Measurements from ENCODE around the gene ALG1. TPM values are rescaled to one million over a fixed set of nuclear protein-coding genes. Genes with fewer than 3 reads are reported as not detected.

The ALG1 gene
- total RNA-seq, 1 donor from 2014 or later, result 23.1 TPM

GRCh38 chr16:5062051-5062450 is 9.6 kb upstream of the ALG1 start:
- H3K9me3 Mint-ChIP-seq (ENCODE audit: unreplicated experiment), result no peaks in the 10 kb centered on the region
- Histone ChIP-seq H4K20me1 (ENCODE audit: insufficient read depth, low read length) (no peaks in the 10 kb centered on the region), H3K4me3 (ENCODE audit: insufficient read depth, low read depth, low read length) (no peak overlapping the region), H2AFZ (ENCODE audit: low read depth, low read length) (no peak overlapping the region), H3K36me3 (ENCODE audit: insufficient read depth, low read length) (no peaks in the 10 kb centered on the region), H3K9ac (ENCODE audit: low read length) (no peak overlapping the region), H3K4me2 (ENCODE audit: low read length) (no peak overlapping the region), H3K27ac (ENCODE audit: low read depth, low read length) (no peak overlapping the region), H3K9me3 (ENCODE audit: insufficient read depth, low read depth, low read length) (no peaks in the 10 kb centered on the region), H3K79me2 (ENCODE audit: insufficient read depth, low read length) (no peaks in the 10 kb centered on the region), H3K27me3 (ENCODE audit: insufficient read depth, low read length) (peaks cover 26% of the 10 kb centered on the region), H3K4me1 (ENCODE audit: insufficient read depth, low read length) (no peaks in the 10 kb centered on the region)
- no peaks in the 10 kb centered on the region for H3K36me3 Mint-ChIP-seq (ENCODE audit: low read depth, unreplicated experiment)
- FAIRE-seq, result no peak
- no peak overlapping the region for H3K4me3 Mint-ChIP-seq (ENCODE audit: unreplicated experiment)
- peaks cover 2% of the 10 kb centered on the region for H3K4me1 Mint-ChIP-seq (ENCODE audit: low read depth, unreplicated experiment)
- no peak for DNase-seq (ENCODE audit: low read depth)
- TF ChIP-seq CTCF (IDR thresholded peaks at IDR 0.05; ENCODE audit: insufficient read depth, low read depth, low read length) (no peak), EZH2 (IDR thresholded peaks at IDR 0.05; ENCODE audit: insufficient read depth, low read length) (no peak)
- no peak overlapping the region for H3K27ac Mint-ChIP-seq (ENCODE audit: unreplicated experiment)
- peaks cover 19% of the 10 kb centered on the region for H3K27me3 Mint-ChIP-seq (ENCODE audit: low read depth, unreplicated experiment)

DNA sequence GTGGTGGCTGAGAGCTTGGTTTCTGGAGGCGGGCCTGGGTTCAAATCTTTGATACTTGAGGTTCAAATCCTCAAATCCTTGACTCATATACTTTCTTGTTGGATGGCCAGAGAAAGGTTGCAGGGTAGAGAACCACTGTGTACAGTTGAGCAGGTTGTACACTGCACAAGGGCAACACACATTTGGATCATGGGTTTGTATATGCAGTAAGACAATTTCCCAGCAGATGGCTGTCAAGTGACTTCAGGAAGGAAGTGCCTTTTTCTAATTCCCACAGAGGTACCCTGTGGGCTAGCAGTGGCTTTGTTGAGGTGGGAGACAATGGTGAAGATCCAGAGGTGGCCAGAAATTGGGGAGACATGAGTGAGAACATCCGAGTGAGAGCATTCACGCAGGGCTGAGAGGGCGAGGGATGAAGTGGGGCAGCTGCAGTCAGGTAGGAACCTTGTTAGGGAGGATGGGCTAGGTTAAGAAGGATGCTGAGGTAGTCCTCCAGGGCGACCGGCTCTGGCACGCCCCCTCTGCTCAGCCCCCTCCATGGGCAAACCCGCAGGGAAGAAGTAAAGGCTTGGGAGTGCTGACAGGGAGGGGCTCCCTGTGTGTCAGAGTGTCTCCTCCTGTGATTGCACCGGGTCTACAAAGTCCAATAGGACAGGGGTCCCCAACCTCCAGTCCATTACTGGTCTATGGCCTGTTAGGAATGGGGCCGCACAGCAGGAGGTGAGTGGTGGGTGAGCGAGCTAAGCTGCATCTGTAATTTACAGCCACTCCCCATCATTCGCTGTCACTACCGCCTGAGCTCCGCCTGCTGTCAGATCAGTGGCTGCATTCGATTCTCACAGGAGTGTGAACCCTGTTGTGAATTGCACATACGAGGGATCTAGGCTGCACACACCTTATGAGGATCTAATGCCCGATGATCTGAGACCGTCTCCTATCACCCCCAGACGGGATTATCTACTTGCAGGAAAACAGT is 8.6 kb upstream of the ALG1 start:
- Mint-ChIP-seq H3K27ac (ENCODE audit: unreplicated experiment) (no peak overlapping the region), H3K27me3 (ENCODE audit: low read depth, unreplicated experiment) (peaks cover 21% of the 10 kb centered on the region), H3K4me1 (ENCODE audit: low read depth, unreplicated experiment) (peaks cover 2% of the 10 kb centered on the region), H3K4me3 (ENCODE audit: unreplicated experiment) (no peak overlapping the region), H3K36me3 (ENCODE audit: low read depth, unreplicated experiment) (no peaks in the 10 kb centered on the region), H3K9me3 (ENCODE audit: unreplicated experiment) (no peaks in the 10 kb centered on the region)
- no peak overlapping the region for H3K9ac ChIP-seq (ENCODE audit: low read length)
- DNase-seq (ENCODE audit: low read depth) (no peak), FAIRE-seq (no peak)
- no peaks in the 10 kb centered on the region for H3K36me3 ChIP-seq (ENCODE audit: insufficient read depth, low read length)
- H4K20me1 ChIP-seq (ENCODE audit: insufficient read depth, low read length), result no peaks in the 10 kb centered on the region
- H2AFZ ChIP-seq (ENCODE audit: low read depth, low read length), result no peak overlapping the region
- no peak overlapping the region for H3K4me2 ChIP-seq (ENCODE audit: low read length)
- TF ChIP-seq CTCF (IDR thresholded peaks at IDR 0.05; ENCODE audit: insufficient read depth, low read depth, low read length) (no peak), EZH2 (IDR thresholded peaks at IDR 0.05; ENCODE audit: insufficient read depth, low read length) (no peak)
- H3K27ac ChIP-seq (ENCODE audit: low read depth, low read length), result no peak overlapping the region
- no peaks in the 10 kb centered on the region for H3K79me2 ChIP-seq (ENCODE audit: insufficient read depth, low read length)
- no peaks in the 10 kb centered on the region for H3K9me3 ChIP-seq (ENCODE audit: insufficient read depth, low read depth, low read length)
- H3K4me3 ChIP-seq (ENCODE audit: insufficient read depth, low read depth, low read length), result no peak overlapping the region
- no peaks in the 10 kb centered on the region for H3K4me1 ChIP-seq (ENCODE audit: insufficient read depth, low read length)
- peaks cover 29% of the 10 kb centered on the region for H3K27me3 ChIP-seq (ENCODE audit: insufficient read depth, low read length)

DNA sequence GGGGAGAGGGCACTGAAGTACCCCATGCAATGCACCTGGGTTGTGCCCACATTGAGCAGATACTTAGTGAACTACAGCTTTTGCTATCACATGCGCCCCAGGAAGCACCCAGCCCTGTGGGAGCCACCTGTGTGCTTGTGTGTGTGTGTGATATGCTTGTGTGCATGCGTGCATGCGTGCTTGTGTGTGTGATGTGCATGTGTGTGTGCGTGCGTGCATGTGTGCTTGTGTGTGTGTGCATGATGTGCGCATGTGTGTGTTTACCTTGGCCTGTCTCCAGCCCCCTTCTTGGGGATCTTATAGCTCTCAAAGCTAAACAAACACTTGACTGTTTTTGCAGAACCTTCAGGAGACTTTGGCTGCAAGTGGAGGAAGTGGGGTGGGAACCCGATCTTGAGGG is 6.7 kb upstream of the ALG1 start:
- H3K36me3 ChIP-seq (ENCODE audit: insufficient read depth, low read length), result no peaks in the 10 kb centered on the region
- DNase-seq (ENCODE audit: low read depth) (no peak), FAIRE-seq (no peak)
- H2AFZ ChIP-seq (ENCODE audit: low read depth, low read length), result no peak overlapping the region
- H3K9ac ChIP-seq (ENCODE audit: low read length), result no peak overlapping the region
- Mint-ChIP-seq H3K27me3 (ENCODE audit: low read depth, unreplicated experiment) (peaks cover 21% of the 10 kb centered on the region), H3K4me1 (ENCODE audit: low read depth, unreplicated experiment) (no peaks in the 10 kb centered on the region), H3K36me3 (ENCODE audit: low read depth, unreplicated experiment) (no peaks in the 10 kb centered on the region), H3K4me3 (ENCODE audit: unreplicated experiment) (no peak overlapping the region), H3K9me3 (ENCODE audit: unreplicated experiment) (no peaks in the 10 kb centered on the region), H3K27ac (ENCODE audit: unreplicated experiment) (no peak overlapping the region)
- H3K4me3 ChIP-seq (ENCODE audit: insufficient read depth, low read depth, low read length), result no peak overlapping the region
- no peaks in the 10 kb centered on the region for H3K9me3 ChIP-seq (ENCODE audit: insufficient read depth, low read depth, low read length)
- H3K4me2 ChIP-seq (ENCODE audit: low read length), result no peak overlapping the region
- H3K27ac ChIP-seq (ENCODE audit: low read depth, low read length), result no peak overlapping the region
- no peaks in the 10 kb centered on the region for H3K4me1 ChIP-seq (ENCODE audit: insufficient read depth, low read length)
- no peaks in the 10 kb centered on the region for H4K20me1 ChIP-seq (ENCODE audit: insufficient read depth, low read length)
- no peaks in the 10 kb centered on the region for H3K79me2 ChIP-seq (ENCODE audit: insufficient read depth, low read length)
- H3K27me3 ChIP-seq (ENCODE audit: insufficient read depth, low read length), result peaks cover 29% of the 10 kb centered on the region
- TF ChIP-seq CTCF (IDR thresholded peaks at IDR 0.05; ENCODE audit: insufficient read depth, low read depth, low read length) (no peak), EZH2 (IDR thresholded peaks at IDR 0.05; ENCODE audit: insufficient read depth, low read length) (no peak)

Measured in astrocyte (in vitro differentiated cells and primary cell).